Neural progenitor cell (in vitro differentiated cells): ENCODE data around the gene PCDHB16.
"Not testable (repeated sequence)": the region's sequence is repeated elsewhere in the genome, so short reads cannot be mapped to it uniquely, and the experiment has no call there.

ENCODE experiments used
- EZH2phosphoT487 ChIP-seq: fragments of 200-600 bp; sonication (generic); IDR thresholded peaks from 2 replicates; pipeline ENCODE4 v1.6.1; 2017; ENCODE audit warnings: antibody characterized with exemption
- TF ChIP-seq, protein P1 (sequence below): fragments of 200-600 bp; sonication (generic); IDR thresholded peaks from 2 replicates; pipeline ENCODE4 v1.5.1; 2017; ENCODE audit warnings: antibody characterized with exemption, mild to moderate bottlenecking

DNA sequence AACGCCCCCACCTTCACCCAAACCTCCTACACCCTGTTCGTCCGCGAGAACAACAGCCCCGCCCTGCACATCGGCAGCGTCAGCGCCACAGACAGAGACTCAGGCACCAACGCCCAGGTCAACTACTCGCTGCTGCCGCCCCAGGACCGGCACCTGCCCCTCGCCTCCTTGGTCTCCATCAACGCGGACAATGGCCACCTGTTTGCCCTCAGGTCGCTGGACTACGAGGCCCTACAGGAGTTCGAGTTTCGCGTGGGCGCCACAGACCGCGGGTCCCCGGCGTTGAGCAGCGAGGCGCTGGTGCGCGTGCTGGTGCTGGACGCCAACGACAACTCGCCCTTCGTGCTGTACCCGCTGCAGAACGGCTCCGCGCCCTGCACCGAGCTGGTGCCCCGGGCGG lies 42.7 kb downstream of the PCDHB16 start:
- TF ChIP-seq, protein P1, sequence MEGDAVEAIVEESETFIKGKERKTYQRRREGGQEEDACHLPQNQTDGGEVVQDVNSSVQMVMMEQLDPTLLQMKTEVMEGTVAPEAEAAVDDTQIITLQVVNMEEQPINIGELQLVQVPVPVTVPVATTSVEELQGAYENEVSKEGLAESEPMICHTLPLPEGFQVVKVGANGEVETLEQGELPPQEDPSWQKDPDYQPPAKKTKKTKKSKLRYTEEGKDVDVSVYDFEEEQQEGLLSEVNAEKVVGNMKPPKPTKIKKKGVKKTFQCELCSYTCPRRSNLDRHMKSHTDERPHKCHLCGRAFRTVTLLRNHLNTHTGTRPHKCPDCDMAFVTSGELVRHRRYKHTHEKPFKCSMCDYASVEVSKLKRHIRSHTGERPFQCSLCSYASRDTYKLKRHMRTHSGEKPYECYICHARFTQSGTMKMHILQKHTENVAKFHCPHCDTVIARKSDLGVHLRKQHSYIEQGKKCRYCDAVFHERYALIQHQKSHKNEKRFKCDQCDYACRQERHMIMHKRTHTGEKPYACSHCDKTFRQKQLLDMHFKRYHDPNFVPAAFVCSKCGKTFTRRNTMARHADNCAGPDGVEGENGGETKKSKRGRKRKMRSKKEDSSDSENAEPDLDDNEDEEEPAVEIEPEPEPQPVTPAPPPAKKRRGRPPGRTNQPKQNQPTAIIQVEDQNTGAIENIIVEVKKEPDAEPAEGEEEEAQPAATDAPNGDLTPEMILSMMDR, result not testable (repeated sequence)
- not testable (repeated sequence) for TF ChIP-seq EZH2phosphoT487
